Measurements from ENCODE around the gene CYP26B1. TPM values are rescaled to one million over a fixed set of nuclear protein-coding genes. Genes with fewer than 3 reads are reported as not detected.

Gene CYP26B1
- total and polyA plus RNA-seq, 8 donors = 3.1 to 7.6 (median 4.9) TPM

- H3K27ac ChIP-seq = no peak overlapping the region
- intact Hi-C loops (cut with DNase I) = no loop called here
- peaks cover 0 to 29% of the 10 kb centered on the region in 2 donors for H3K36me3 ChIP-seq
- H3K4me3 ChIP-seq = no peak overlapping the region
- H3K9me3 ChIP-seq = no peaks in the 10 kb centered on the region
- ATAC-seq (no peak), DNase-seq (no peak)
- no peaks in the 10 kb centered on the region for H3K4me1 ChIP-seq
- TF ChIP-seq CTCF (IDR thresholded peaks at IDR 0.05) = no peak
- no peaks in the 10 kb centered on the region for H3K27me3 ChIP-seq
Measured at GRCh38 chr2:72178551-72178950, 30.9 kb upstream of the CYP26B1 start.

- no peak for TF ChIP-seq CTCF (IDR thresholded peaks at IDR 0.05)
- Histone ChIP-seq H3K9me3 (no peaks in the 10 kb centered on the region), H3K4me1 (no peaks in the 10 kb centered on the region), H3K27me3 (no peaks in the 10 kb centered on the region), H3K4me3 (no peak overlapping the region), H3K27ac (no peak overlapping the region), H3K36me3 (peaks cover 0 to 29% of the 10 kb centered on the region in 2 donors)
- intact Hi-C loops (cut with DNase I) = no loop called here
- DNase-seq (no peak), ATAC-seq (no peak)
Measured at GRCh38 chr2:72176281-72176680, 28.6 kb upstream of the CYP26B1 start.

GRCh38 chr2:72175636-72176035 is 28.0 kb upstream of the CYP26B1 start:
- DNase-seq (no peak), ATAC-seq (no peak)
- Histone ChIP-seq H3K9me3 (no peaks in the 10 kb centered on the region), H3K27ac (no peak overlapping the region), H3K4me1 (no peaks in the 10 kb centered on the region), H3K36me3 (peaks cover 0 to 29% of the 10 kb centered on the region in 2 donors), H3K27me3 (no peaks in the 10 kb centered on the region), H3K4me3 (no peak overlapping the region)
- no peak for TF ChIP-seq CTCF (IDR thresholded peaks at IDR 0.05)
- intact Hi-C loops (cut with DNase I) = no loop called here

- Histone ChIP-seq H3K27ac (no peak overlapping the region), H3K9me3 (no peaks in the 10 kb centered on the region), H3K4me1 (no peaks in the 10 kb centered on the region), H3K4me3 (no peak overlapping the region), H3K27me3 (no peaks in the 10 kb centered on the region), H3K36me3 (peaks cover 0 to 23% of the 10 kb centered on the region in 2 donors)
- ATAC-seq = no peak
- no peak for DNase-seq
- intact Hi-C loops (cut with DNase I) = no loop called here
- no peak for TF ChIP-seq CTCF (IDR thresholded peaks at IDR 0.05)
Measured at GRCh38 chr2:72173640-72174321, 26.1 kb upstream of the CYP26B1 start.

GRCh38 chr2:72172478-72172877 is 24.8 kb upstream of the CYP26B1 start:
- H3K4me1 ChIP-seq = no peaks in the 10 kb centered on the region
- no peak for DNase-seq
- no peaks in the 10 kb centered on the region for H3K27me3 ChIP-seq
- intact Hi-C loops (cut with DNase I) = no loop called here
- H3K27ac ChIP-seq = no peak overlapping the region
- no peaks in the 10 kb centered on the region for H3K9me3 ChIP-seq
- no peak for ATAC-seq
- TF ChIP-seq CTCF (IDR thresholded peaks at IDR 0.05) = no peak
- peaks cover 0 to 10% of the 10 kb centered on the region in 2 donors for H3K36me3 ChIP-seq
- H3K4me3 ChIP-seq = no peak overlapping the region
